Measurements from ENCODE around the gene ZNF283.

ZNF283 gene

GRCh38 chr19:43826787-43827754 lies at the start of gene ZNF283:
TSS of gene ZNF283 (plus strand) at chr19:43827321. CDS start at chr19:43833505, 6,184 bp downstream.
- DNase-seq = peak; percentile 97

DNA sequence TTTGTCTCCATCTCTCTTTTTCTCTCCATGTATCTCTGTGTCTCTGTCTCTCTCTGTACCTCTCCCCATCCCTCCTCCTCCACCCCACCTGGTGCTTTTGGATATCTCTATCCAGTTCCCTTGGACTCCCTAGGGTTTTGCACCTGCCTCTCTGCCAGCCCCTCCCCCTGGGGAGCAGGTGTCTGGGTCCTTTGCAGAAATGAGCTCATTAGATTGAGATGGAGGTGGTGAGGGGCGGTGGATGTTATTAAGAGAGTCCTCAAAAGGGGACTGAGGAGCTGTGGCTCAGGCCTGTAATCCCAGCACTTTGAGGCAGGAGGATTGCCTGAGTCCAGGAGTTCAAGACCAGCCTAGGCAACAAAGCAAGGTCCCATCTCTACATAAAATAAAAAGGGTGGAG lies 48.5 kb upstream of the ZNF283 start:
- no peak for DNase-seq

GRCh38 chr19:43779147-43779819 lies 47.8 kb upstream of the ZNF283 start:
- peak; percentile 40 for DNase-seq

- no peak for DNase-seq
Observed at GRCh38 chr19:43779820-43780219, 47.3 kb upstream of the ZNF283 start.

DNA sequence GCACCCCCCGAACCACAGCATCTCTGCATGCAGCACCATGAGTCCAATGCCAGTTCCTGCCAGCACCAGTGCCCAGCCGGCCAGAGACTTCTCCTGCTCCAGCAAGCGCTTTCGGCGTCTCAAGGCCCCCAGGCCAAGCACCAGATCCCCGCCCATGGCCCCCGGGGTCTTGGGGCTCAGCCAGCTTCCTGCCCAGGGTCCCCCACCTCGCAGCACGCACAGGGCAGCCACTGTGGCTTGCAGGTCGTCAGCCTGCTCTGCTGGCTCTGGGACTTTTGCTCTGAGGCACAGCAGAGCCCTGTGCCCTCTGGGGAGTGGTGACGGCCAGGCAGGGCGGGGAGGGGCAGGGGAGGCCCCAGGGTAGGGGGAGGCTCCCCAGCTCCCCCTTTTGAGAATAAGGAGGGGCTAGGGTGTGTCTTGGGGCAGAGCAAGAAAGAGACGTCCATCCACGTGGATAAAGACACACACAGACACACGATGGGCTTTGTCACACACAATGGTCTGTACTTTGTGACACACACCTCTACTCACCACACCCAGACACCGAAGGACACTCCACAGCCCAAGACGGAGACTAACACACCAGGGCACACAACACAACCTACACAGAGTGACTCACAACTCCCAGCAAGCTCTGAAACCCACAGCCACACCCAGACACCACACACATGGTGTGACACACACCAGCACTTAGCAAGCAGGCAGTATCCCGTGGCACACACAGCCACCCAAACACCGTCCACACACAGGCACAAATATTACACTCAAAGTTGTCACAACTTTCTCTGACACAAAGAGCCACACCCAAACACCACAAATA lies 46.2 kb upstream of the ZNF283 start, which contains the start of gene KCNN4:
TSS of gene KCNN4 (minus strand) at position 268 of the 820 bp plus-strand sequence. CDS start at position 156, 112 bp downstream.
- DNase-seq = no peak

DNA sequence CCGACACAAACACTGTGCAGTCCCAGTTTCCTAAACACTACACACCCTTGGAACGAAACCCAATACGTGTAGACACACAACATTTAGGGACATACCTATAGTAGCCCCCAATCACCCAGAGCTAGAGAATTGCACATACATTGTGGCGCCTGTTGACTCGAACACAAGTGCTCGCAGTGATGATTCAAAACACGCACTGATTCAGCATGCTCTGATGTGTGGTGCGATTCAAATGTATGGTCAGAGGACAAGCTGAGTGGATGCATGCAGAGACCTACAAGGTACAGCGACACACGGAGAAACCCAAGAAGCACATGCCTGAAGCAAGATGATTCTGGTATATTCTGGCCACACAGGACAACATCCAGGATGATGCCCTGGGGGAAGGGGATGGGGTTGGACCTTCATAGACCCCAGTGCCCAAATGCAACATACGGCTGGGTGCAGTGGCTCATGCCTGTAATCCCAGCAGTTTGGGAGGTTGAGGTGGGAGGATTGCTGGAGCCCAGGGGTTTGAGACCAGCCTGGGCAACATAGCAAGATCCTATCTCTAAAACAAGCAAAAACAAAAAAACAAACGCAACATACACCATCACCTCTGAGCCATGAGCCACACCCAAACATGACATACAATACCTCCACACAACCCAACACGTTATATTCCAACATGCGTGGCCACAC lies 45.4 kb upstream of the ZNF283 start:
- no peak for DNase-seq

DNA sequence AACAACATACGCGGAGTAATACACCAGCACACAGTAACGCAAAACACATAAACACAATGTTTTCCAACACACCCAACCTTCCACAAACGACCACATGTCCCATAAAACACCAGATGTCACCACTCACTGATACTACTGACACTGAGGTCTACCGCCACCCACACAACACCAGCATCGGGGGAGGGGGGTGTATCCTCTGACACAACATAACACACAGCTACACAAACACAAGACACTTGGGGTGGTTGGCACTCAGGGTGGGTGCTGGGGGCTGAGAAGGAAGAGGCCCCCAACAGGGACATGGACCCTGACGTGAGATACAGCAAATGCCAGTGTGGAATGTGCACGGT lies 44.8 kb upstream of the ZNF283 start:
- DNase-seq = no peak

GRCh38 chr19:43782689-43783231 lies 44.4 kb upstream of the ZNF283 start:
- DNase-seq = no peak

DNA sequence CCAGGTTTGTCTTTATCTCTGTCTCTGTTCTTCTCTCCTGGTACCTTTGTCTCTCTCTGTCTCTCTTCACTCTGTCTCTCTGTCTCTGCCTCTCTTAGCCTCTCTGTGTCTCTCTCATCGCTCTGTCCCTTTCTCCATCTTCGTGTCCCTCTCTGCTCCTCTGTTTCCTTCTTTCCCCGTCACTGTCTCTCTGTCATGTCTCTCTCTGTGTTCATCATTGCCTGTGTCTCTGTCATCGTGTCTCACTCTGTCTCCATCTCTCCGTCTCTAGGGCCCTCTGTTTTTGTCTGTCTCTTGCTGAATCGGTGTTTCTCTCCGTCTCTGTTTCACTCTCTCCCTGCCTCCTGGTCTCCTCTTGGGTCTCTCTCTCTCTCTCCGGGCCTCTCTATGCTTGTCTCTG lies 43.5 kb upstream of the ZNF283 start:
- no peak for DNase-seq

- DNase-seq = no peak
Observed at GRCh38 chr19:43784241-43784980, 42.7 kb upstream of the ZNF283 start.

GRCh38 chr19:43784981-43785808 lies 41.9 kb upstream of the ZNF283 start:
- DNase-seq = peak; percentile 85

- DNase-seq = no peak
Observed at GRCh38 chr19:43786665-43787064, 40.5 kb upstream of the ZNF283 start.

DNA sequence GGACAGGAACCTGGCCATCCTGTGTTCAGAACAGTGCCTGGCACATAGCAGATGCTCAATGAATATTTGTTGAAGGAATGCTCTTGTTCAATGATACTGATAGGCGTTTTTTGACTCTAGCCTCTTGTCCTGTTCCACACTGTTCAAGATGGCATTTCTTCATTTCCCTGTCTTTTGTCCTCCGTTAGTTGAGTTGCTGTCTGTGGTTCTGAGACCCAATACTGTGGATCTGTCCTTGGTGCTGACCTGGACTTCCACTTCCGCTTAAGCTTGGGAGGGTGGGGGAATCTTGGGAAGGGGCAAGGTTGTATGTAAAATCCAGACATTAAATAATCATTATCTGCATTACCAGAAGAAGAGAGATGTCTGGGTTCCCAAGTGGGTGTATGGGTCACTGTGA lies 38.1 kb upstream of the ZNF283 start:
- peak; percentile 43 for DNase-seq

- no peak for DNase-seq
Observed at GRCh38 chr19:43790587-43790986, 36.5 kb upstream of the ZNF283 start.

DNA sequence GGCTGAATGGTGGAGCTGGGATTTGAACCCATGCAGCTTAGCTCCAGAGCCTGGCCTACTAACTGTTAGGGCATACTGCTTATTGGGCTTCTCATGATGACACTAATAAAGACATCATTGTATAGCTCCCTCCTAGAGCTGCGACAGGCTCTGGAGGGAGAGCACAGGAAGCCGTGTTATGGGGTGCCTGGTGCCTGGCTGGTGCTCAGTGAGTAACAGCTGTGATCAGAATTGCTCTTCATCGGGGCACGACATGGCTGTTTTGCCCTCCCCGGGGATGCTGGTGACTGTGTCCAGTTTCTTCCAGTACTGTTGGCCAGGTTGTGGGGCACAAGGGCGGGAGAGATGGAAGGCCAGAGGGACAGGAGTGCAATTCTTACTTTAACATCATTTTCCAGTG lies 30.0 kb upstream of the ZNF283 start:
- DNase-seq = no peak

DNA sequence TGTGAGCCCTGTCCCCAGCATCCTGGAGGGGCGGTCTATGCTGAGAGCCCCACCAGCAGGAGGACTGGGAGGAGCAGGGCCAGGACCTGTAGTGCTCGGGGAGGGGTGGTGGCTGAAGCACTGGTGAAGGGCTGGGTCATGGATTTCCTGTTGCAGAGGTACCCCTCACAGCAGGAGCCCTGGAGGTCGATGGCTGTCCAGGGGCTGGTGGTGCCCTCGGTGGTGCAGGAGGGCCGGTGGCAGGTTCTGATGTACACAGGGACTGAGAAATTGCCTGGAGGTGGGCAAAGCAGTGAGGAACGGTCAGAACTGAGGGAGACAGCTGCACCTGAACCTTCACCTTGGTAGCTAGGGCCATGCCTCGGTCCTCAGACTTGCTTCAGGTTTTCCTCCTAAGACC lies 29.6 kb upstream of the ZNF283 start:
- no peak for DNase-seq

- no peak for DNase-seq
Observed at GRCh38 chr19:43798026-43798545, 29.0 kb upstream of the ZNF283 start.

GRCh38 chr19:43798546-43799409 lies 28.3 kb upstream of the ZNF283 start:
- peak; percentile 30 for DNase-seq

- DNase-seq = no peak
Observed at GRCh38 chr19:43799502-43800142, 27.5 kb upstream of the ZNF283 start.
